GM23248 (cell line): Measurements from ENCODE around the gene TAF4.

ENCODE experiments used
- EZH2 ChIP-seq: fragments of 200-600 bp; sonication (generic); IDR thresholded peaks from 2 replicates; pipeline ENCODE4 v1.6.1; 2018; ENCODE audit warnings: antibody characterized with exemption, mild to moderate bottlenecking; ENCODE audit not compliant: insufficient read depth, poor library complexity, severe bottlenecking
- EZH2phosphoT487 ChIP-seq: fragments of 200-600 bp; sonication (generic); IDR thresholded peaks from 2 replicates; pipeline ENCODE4 v1.6.1; 2018; ENCODE audit warnings: antibody characterized with exemption, moderate library complexity, mild to moderate bottlenecking, low read depth; ENCODE audit not compliant: insufficient read depth

GRCh38 chr20:61953037-61954021 is 112.4 kb downstream of the TAF4 start:
- TF ChIP-seq EZH2 = no peak
- TF ChIP-seq EZH2phosphoT487 = no peak
